ENCODE measurements around the gene TOLLIP. TPM values are rescaled to one million over a fixed set of nuclear protein-coding genes. Genes with fewer than 3 reads are reported as not detected.

The TOLLIP gene
- total and polyA plus RNA-seq, 9 donors = 14.1 to 60.8 (median 44.8) TPM

GRCh38 chr11:1295086-1295485 lies 14.3 kb downstream of the TOLLIP start:
- no peak for TF ChIP-seq EP300 (IDR thresholded peaks at IDR 0.05)
- no peak for TF ChIP-seq POLR2A (IDR thresholded peaks at IDR 0.05)
- TF ChIP-seq CTCF (IDR thresholded peaks at IDR 0.05) = no peak
- no peak overlapping the region for H3K27ac ChIP-seq
- intact Hi-C loops (cut with DNase I) = no loop called here
- H3K4me3 ChIP-seq = no peak overlapping the region
- H3K36me3 ChIP-seq = no peaks in the 10 kb centered on the region
- DNase-seq = peak in 1 of 5 donors; percentile 9
- no peaks in the 10 kb centered on the region for H3K27me3 ChIP-seq
- H3K9me3 ChIP-seq = no peaks in the 10 kb centered on the region
- WGBS, 3 donors = 85 to 90% (median 88%) methylated on average over 22 of the region's 22 CpGs
- peaks cover 12% of the 10 kb centered on the region for H3K4me1 ChIP-seq (ENCODE audit: insufficient read depth)

- Histone ChIP-seq H3K4me1 (ENCODE audit: insufficient read depth) (peaks cover 4% of the 10 kb centered on the region), H3K27ac (no peak overlapping the region), H3K9me3 (no peaks in the 10 kb centered on the region), H3K27me3 (no peaks in the 10 kb centered on the region), H3K4me3 (no peak overlapping the region), H3K36me3 (no peaks in the 10 kb centered on the region)
- peak in 3 of 5 donors; percentile 14 to 28 (median 15) for DNase-seq
- WGBS, 3 donors = 86 to 88% (median 88%) methylated on average over 13 of the region's 13 CpGs
- intact Hi-C loops (cut with DNase I) = no loop called here
- TF ChIP-seq CTCF (IDR thresholded peaks at IDR 0.05) = no peak
- no peak for TF ChIP-seq POLR2A (IDR thresholded peaks at IDR 0.05)
- no peak for TF ChIP-seq EP300 (IDR thresholded peaks at IDR 0.05)
Measured at GRCh38 chr11:1293619-1294015, 15.8 kb downstream of the TOLLIP start.

GRCh38 chr11:1292644-1293618 lies 16.5 kb downstream of the TOLLIP start:
- WGBS, 3 donors = 87 to 88% (median 87%) methylated on average over 43 of the region's 43 CpGs
- no peak overlapping the region for H3K27ac ChIP-seq
- TF ChIP-seq CTCF (IDR thresholded peaks at IDR 0.05) = no peak
- H3K9me3 ChIP-seq = no peaks in the 10 kb centered on the region
- peak in 4 of 5 donors; percentile 8 to 23 (median 14) for DNase-seq
- H3K4me1 ChIP-seq (ENCODE audit: insufficient read depth) = no peaks in the 10 kb centered on the region
- H3K27me3 ChIP-seq = no peaks in the 10 kb centered on the region
- H3K36me3 ChIP-seq = no peaks in the 10 kb centered on the region
- H3K4me3 ChIP-seq = no peak overlapping the region
- intact Hi-C loops (cut with DNase I) = no loop called here

- intact Hi-C loops (cut with DNase I) = no loop called here
- Histone ChIP-seq H3K36me3 (no peaks in the 10 kb centered on the region), H3K4me1 (ENCODE audit: insufficient read depth) (no peaks in the 10 kb centered on the region), H3K27me3 (no peaks in the 10 kb centered on the region), H3K9me3 (no peaks in the 10 kb centered on the region), H3K4me3 (no peak overlapping the region), H3K27ac (no peak overlapping the region)
- TF ChIP-seq CTCF (IDR thresholded peaks at IDR 0.05) (no peak), EP300 (IDR thresholded peaks at IDR 0.05) (no peak), POLR2A (IDR thresholded peaks at IDR 0.05) (no peak)
- 85 to 90% (median 88%) methylated on average over 10 of the region's 10 CpGs for WGBS, 3 donors
- peak in 1 of 5 donors; percentile 5 for DNase-seq
Measured at GRCh38 chr11:1292018-1292643, 17.3 kb downstream of the TOLLIP start.

Data from ovary (tissue), 9 donors.